GM23248 (cell line): ENCODE measurements around the gene GLIPR1L2.

Experiments used
- EZH2 ChIP-seq: fragments of 200-600 bp; sonication (generic); IDR thresholded peaks from 2 replicates; pipeline ENCODE4 v1.6.1; 2018; ENCODE audit warnings: antibody characterized with exemption, mild to moderate bottlenecking; ENCODE audit not compliant: insufficient read depth, poor library complexity, severe bottlenecking
- EZH2phosphoT487 ChIP-seq: fragments of 200-600 bp; sonication (generic); IDR thresholded peaks from 2 replicates; pipeline ENCODE4 v1.6.1; 2018; ENCODE audit warnings: antibody characterized with exemption, moderate library complexity, mild to moderate bottlenecking, low read depth; ENCODE audit not compliant: insufficient read depth

- TF ChIP-seq EZH2 = no peak
- TF ChIP-seq EZH2phosphoT487 = no peak
These were observed 40.5 kb upstream of the GLIPR1L2 start for GRCh38 chr12:75350413-75350812.
